NCI-H1092 (cell line): Measurements from ENCODE around the gene NPPC.

Experiments
- DNase-seq: peaks from one replicate; lab custom pipeline; 2025; lab: John Stamatoyannopoulos, UW

Gene NPPC

GRCh38 chr2:231935207-231935524 lies 9.0 kb upstream of the NPPC start:
- DNase-seq = no peak

GRCh38 chr2:231934441-231935206 lies 8.4 kb upstream of the NPPC start:
- DNase-seq = no peak

GRCh38 chr2:231933916-231934401 lies 7.8 kb upstream of the NPPC start:
- DNase-seq = no peak

- DNase-seq = no peak
These were observed 7.1 kb upstream of the NPPC start for GRCh38 chr2:231932985-231933915.

GRCh38 chr2:231932711-231932970 lies 6.4 kb upstream of the NPPC start:
- DNase-seq = no peak

GRCh38 chr2:231931481-231931915 lies 5.3 kb upstream of the NPPC start:
- no peak for DNase-seq

- DNase-seq = no peak
These were observed 4.5 kb upstream of the NPPC start for GRCh38 chr2:231930593-231931281.

GRCh38 chr2:231929961-231930592 lies 3.9 kb upstream of the NPPC start:
- DNase-seq = no peak

GRCh38 chr2:231928901-231929725 lies 2.9 kb upstream of the NPPC start:
- no peak for DNase-seq

GRCh38 chr2:231928481-231928880 lies 2.3 kb upstream of the NPPC start:
- no peak for DNase-seq

GRCh38 chr2:231927566-231927890 lies 1.3 kb upstream of the NPPC start:
- DNase-seq = no peak

- DNase-seq = no peak
These were observed 767 bp upstream of the NPPC start for GRCh38 chr2:231926761-231927565.

- peak; percentile 21 for DNase-seq
These were observed 655 bp downstream of the NPPC start for GRCh38 chr2:231925303-231926179.

GRCh38 chr2:231924889-231925275 lies 1.3 kb downstream of the NPPC start:
- no peak for DNase-seq

GRCh38 chr2:231923951-231924888 lies 2.0 kb downstream of the NPPC start:
- no peak for DNase-seq

GRCh38 chr2:231923010-231923344 lies 3.2 kb downstream of the NPPC start:
- DNase-seq = no peak

GRCh38 chr2:231922311-231923009 lies 3.7 kb downstream of the NPPC start:
- DNase-seq = no peak

GRCh38 chr2:231920795-231921194 lies 5.4 kb downstream of the NPPC start:
- DNase-seq = no peak
